HG03378 (cell line): ENCODE data around the gene OR2G6.
"Not testable (repeated sequence)": the region's sequence is repeated elsewhere in the genome, so short reads cannot be mapped to it uniquely, and the experiment has no call there.

Experiments
- ATAC-seq: cut with Tn5 transposase; IDR thresholded peaks from one replicate; pipeline ENCODE4 v1.9.1; 2021; ENCODE audit warnings: mild to moderate bottlenecking, moderate library complexity; ENCODE audit not compliant: unreplicated experiment

OR2G6 gene

DNA sequence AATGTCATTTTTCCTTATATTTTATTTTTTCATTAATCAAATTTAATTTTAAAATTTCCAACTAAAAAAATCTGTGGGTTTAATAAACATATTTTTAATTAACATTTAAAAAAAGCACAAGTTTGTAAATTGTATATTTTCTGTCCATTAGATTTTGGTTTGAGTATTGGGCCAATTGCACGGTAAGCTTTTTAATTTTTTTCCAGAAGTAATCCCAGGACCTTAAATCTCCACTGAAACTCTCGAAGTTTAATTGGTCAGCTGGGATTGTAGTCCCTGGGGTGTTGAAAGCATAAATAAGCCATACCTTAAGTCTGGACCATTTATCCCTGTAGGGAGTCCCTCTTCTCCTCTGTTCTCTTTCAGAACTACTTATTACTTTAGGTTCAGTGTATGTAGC, at the start of gene OR2G6:
OR2G6 (plus strand) TSS at position 301 of the 400 bp plus-strand sequence. CDS start 13,574 bp downstream, outside the sequence.
- ATAC-seq, result not testable (repeated sequence)

DNA sequence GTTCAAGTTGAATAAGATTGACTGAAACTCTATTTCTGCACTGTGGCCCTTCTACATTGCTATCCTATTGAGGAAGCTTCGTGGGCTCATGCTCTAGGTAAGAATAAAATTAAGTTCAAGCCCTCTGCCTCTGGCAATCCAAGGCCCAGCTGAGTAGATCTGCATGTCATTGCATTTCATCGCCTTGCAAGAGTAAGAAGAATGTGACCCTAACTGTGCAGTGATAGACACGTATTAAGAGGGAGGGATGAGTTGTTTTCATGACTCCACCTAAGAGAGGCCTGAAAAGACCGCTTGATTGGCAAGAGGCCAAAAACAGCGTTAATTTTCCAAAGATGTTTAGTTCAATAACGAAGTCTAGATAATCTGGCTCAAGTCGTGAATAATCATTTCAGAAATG, 48.8 kb upstream of the OR2G6 start:
- ATAC-seq, result not testable (repeated sequence)

DNA sequence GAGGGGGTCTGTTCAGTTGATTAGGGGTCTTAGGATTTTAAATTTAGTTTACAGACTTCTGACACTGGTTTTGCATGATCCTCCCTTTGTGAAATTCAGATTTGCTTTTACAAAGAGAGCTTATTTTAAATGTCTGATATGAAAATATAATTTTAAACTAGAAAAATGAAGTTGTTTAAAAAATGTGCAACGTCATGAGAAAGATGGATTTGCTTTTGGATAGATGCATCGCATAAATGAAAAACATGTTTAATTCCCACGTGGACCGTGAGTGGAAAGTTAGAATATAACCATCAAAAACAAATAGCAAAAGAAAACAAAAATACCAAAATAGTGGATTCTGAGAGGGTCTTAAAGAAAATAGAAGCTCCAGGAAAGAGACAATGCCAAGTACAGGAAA, 36.7 kb upstream of the OR2G6 start:
- ATAC-seq, result no peak

DNA sequence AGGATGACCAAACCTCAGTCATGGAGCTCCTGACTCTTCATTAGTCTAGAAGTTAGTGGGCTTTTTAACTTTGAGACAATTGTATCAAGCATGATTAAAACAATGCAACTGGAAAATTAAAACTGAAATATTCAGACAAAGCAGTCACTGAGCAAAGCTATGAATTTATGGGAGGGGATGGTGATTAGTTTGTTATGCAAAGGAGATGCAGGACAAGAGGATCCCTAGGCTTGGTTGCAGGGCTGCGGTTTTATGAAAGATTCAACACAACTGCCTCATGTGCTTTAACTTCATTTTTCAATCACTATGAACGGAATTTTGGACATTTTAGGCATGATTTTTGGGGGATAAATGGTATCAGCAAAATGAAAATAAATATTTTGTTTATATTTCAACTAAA, 35.8 kb upstream of the OR2G6 start:
- ATAC-seq, result not testable (repeated sequence)

DNA sequence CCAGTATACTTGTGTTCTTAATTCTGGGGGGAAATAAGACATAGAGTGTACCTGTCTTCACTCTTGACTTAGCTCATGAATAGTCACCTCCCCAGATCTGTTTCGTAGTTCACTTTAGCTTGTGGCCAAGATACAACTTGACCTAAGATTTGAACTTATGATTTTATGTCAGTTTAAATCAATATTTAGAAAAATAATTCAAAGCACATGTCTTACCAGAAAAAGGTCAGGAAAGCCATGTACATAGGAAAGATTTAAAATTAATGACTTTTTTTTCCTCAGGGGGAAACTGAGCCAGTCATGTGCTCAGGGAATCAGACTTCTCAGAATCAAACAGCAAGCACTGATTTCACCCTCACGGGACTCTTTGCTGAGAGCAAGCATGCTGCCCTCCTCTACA, 34.8 kb upstream of the OR2G6 start, which contains the start of gene OR2T3:
OR2T3 (plus strand) TSS at position 301 of the 400 bp plus-strand sequence; CDS start at position 301, 0 bp downstream.
- not testable (repeated sequence) for ATAC-seq

DNA sequence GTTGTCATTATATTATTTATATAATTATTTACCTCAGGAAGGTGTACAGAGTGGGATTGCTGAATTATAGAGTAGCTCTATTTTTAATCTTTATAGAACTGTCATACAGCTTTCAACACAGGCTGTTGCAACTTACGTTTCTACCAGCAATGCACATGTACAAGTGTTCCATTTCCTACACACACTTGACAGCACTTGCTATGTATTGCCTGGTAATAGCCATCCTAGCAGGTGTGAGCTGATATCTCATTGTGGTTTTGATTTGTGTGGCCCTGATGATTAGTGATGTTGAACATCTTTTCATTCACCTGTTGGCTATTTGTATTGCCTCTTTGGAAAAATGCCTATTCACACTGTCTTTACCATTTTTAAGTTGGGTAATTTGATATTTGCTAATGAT, 32.2 kb upstream of the OR2G6 start:
- ATAC-seq, result peak; percentile 84

DNA sequence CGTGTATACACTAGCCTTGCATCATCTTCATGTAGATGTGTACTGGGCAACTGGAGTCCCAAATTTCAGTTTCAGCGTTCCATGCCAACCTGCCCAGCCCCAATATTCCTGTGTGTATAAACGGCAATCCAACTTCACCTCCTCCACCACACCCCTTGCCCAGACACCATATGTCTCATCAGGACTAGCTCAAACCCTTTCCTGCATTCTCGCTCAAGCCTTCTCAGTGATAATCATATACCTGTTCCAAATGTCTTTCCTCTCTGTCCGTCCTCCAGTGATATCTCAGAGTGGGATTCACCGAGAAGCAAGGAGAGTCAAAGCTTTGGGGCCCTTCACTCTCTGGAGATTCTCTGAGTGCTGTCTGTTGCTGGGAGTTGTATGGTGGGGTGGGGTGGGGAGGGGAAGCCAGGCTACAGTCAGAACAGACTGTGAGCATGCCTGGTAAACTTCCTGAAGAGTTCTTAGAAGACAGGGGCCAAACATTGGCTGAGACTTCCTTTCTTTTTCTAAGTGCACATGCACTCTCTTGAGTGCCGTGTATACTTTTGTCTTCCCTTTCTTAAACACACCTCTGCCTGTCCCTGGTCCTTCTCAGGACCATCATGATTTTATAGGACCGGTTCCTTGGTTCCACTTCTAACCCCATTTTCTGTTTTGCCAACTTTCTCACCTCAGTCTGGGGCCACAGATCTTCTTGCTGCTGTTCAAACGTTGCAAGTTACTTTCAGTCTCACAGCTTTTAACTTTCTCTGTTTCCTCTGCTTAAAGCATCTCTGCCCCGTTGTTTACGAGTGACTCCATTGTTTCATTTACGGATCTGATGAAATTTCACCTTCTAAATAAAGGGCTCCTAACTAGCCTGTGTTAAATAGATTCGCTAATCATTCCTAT, 25.9 kb upstream of the OR2G6 start:
- ATAC-seq, result peak; percentile 70

DNA sequence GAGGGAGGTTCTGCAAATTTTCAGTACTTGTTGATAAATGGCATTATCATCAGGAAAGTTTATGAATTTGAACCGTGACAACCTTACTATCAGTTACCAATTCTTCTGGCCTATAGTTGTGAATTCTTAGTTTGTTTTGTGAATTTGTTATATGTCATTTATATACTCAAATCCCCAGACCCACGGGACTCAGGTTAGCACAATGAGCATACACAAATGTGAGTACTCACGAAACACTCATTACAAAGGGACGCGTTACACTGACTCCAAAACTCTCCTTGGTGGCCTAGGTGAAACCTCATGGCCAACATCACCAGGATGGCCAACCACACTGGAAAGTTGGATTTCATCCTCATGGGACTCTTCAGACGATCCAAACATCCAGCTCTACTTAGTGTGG, 19.6 kb upstream of the OR2G6 start, which contains the start of gene OR2T5:
OR2T5 (plus strand) TSS at position 301 of the 400 bp plus-strand sequence; CDS start at position 301, 0 bp downstream.
- not testable (repeated sequence) for ATAC-seq

DNA sequence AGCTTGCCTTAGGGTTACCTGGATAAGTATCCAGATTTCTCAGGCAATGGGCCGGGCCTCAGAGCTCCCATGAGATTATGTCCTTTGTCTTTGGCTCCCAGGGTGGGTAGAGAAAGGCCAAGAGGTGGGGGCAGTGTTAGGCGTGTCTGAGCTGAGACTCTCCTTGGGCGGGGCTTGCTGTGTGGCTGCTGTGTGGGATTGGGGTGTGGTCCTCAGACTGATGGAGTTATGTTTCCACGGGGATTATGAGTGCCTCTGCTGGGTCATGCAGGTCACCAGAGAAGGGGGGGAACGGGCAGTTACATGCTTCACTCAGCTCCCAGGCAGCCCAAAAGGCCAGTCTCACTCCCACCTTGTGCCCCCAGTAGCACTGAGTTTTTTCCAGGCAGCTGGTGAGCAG, 11.2 kb upstream of the OR2G6 start:
- ATAC-seq, result not testable (repeated sequence)

DNA sequence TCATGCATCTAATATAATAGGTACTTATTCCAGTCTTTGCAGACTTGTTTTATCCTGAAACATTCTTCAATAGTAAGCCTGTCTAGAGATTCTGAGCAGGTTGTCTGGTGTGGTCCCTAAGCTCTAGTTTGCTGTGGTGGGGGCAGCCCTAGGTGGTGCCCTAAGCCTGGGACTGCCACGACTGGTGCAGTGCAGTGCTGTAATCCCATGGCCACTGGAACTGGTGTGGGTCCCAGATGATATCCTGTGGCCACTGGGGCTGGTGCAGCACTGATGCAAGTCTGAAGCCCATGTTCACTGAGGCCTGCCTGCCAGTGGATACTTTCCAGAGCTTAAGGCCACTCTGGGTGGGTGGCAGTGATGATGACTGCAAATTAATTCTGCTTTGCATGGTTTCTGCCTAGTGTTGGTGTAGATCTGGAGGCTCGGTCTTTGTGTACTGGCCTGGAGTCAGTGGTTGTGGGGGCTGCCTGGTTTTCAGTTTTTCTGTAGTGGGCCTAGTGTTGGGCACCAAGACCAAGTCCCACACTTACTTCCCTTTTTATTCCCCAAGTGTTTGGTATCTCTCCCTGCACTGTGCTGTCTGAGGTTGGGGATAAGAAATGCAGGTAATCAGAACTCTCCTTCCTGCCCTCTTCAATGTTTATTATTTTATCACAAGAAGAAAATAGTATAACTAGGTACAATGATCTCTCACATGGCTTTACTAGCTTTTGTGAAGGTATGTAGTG, 7.4 kb upstream of the OR2G6 start:
- ATAC-seq, result not testable (repeated sequence)

DNA sequence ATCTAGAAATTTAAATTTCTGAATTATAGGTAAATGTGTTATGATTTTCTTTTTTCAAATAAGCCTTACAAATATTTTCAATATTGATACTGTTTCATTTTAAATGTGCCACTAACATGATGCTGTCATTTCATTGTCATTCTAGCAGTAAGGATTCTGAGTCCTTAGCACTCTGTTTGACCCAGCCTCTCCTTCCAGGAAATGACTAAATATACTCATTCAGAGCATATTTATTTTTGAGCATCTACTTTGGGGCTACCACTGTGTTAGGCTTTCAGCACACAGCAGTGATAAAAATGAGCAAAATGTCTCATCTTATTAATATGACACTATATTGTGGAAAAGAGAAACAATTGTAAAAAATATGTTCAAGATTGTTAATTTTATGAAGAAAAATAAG, 2.3 kb downstream of the OR2G6 start:
- peak; percentile 82 for ATAC-seq

DNA sequence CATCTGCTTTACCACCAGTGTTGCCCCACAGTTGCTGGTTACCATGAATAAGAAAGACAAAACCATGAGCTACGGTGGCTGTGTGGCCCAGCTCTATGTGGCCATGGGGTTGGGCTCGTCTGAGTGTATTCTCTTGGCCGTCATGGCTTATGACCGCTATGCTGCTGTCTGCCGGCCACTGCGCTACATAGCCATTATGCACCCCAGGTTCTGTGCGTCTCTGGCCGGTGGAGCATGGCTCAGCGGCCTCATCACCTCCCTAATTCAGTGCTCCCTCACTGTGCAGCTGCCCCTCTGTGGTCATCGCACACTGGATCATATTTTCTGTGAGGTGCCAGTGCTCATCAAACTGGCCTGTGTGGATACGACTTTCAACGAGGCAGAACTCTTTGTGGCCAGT, 14.0 kb downstream of the OR2G6 start:
- ATAC-seq, result no peak

DNA sequence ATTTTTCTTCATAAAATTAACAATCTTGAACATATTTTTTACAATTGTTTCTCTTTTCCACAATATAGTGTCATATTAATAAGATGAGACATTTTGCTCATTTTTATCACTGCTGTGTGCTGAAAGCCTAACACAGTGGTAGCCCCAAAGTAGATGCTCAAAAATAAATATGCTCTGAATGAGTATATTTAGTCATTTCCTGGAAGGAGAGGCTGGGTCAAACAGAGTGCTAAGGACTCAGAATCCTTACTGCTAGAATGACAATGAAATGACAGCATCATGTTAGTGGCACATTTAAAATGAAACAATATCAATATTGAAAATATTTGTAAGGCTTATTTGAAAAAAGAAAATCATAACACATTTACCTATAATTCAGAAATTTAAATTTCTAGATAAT, 29.6 kb downstream of the OR2G6 start:
- peak; percentile 79 for ATAC-seq

DNA sequence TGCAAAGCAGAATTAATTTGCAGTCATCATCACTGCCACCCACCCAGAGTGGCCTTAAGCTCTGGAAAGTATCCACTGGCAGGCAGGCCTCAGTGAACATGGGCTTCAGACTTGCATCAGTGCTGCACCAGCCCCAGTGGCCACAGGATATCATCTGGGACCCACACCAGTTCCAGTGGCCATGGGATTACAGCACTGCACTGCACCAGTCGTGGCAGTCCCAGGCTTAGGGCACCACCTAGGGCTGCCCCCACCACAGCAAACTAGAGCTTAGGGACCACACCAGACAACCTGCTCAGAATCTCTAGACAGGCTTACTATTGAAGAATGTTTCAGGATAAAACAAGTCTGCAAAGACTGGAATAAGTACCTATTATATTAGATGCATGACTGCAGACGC, 39.5 kb downstream of the OR2G6 start:
- not testable (repeated sequence) for ATAC-seq

DNA sequence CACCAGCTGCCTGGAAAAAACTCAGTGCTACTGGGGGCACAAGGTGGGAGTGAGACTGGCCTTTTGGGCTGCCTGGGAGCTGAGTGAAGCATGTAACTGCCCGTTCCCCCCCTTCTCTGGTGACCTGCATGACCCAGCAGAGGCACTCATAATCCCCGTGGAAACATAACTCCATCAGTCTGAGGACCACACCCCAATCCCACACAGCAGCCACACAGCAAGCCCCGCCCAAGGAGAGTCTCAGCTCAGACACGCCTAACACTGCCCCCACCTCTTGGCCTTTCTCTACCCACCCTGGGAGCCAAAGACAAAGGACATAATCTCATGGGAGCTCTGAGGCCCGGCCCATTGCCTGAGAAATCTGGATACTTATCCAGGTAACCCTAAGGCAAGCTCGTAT, 43.2 kb downstream of the OR2G6 start:
- ATAC-seq, result not testable (repeated sequence)

DNA sequence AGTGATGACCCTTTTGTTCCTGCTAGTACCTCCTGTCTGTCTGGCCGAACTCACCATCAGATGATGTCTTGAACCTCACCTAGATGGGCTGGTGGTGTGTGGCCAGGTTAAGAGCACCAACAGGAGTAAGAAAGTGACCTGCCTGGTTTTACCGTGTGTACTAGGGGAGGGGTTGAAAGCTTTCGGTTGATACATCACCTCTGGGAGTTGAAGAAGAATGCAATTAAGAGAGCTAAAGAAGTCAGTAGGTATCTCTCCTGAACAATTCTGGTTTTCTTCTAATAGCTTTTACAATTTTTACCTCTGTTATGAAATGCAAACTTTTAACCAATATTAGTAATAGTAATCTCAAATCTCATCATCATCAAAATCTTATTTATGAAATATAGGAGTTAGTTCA, 54.8 kb downstream of the OR2G6 start, which contains the start of gene OR2T29:
OR2T29 (minus strand) TSS at position 101 of the 400 bp plus-strand sequence. CDS start 3,281 bp downstream, outside the sequence.
- ATAC-seq, result not testable (repeated sequence)

DNA sequence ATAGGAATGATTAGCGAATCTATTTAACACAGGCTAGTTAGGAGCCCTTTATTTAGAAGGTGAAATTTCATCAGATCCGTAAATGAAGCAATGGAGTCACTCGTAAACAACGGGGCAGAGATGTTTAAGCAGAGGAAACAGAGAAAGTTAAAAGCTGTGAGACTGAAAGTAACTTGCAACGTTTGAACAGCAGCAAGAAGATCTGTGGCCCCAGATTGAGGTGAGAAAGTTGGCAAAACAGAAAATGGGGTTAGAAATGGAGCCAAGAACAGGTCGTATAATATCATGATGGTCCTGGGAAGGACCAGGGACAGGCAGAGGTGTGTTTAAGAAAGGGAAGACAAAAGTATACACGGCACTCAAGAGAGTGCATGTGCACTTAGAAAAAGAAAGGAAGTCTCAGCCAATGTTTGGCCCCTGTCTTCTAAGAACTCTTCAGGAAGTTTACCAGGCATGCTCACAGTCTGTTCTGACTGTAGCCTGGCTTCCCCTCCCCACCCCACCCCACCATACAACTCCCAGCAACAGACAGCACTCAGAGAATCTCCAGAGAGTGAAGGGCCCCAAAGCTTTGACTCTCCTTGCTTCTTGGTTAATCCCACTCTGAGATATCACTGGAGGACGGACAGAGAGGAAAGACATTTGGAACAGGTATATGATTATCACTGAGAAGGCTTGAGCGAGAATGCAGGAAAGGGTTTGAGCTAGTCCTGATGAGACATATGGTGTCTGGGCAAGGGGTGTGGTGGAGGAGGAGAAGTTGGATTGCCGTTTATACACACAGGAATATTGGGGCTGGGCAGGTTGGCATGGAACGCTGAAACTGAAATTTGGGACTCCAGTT, 57.9 kb downstream of the OR2G6 start:
- ATAC-seq, result peak; percentile 76

DNA sequence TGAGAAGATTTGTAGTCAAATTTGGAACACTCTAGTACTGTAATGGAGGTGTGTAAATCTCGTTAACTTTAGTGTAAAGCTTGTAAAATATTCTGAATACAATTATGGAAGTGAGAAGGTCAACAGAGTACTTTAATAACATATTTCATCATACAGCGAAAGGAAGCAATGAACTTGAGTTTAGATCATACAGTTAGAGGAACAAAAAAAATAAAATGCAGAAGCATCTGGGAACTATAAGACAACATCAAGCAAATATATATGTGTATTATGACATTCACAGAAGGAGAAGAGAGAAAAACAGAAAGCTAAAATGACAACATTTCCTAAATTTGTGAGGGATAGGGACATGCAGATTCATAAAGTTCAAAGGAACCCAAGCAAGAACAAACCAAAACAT, 61.2 kb downstream of the OR2G6 start:
- ATAC-seq, result not testable (repeated sequence)

DNA sequence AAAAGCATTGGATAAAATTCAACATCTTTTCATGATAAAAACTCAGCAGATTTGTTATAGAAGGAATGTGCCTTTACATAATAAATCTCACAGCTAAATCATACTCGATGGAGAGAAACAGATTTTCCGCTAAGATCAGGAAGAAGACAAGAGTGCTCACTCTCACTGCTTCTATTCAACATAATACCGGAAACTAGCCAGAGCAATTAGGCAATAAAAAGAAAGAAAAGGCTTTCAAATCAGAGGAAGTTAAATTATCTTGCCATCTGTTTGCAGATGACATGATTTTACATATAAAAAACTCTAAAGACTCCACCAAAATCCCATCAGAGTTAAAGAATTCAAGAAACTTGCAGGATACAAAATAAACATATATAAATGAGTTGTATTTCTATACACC, 62.9 kb downstream of the OR2G6 start:
- not testable (repeated sequence) for ATAC-seq

DNA sequence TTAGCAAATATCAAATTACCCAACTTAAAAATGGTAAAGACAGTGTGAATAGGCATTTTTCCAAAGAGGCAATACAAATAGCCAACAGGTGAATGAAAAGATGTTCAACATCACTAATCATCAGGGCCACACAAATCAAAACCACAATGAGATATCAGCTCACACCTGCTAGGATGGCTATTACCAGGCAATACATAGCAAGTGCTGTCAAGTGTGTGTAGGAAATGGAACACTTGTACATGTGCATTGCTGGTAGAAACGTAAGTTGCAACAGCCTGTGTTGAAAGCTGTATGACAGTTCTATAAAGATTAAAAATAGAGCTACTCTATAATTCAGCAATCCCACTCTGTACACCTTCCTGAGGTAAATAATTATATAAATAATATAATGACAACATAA, 64.2 kb downstream of the OR2G6 start:
- ATAC-seq, result peak; percentile 91
